Parathyroid adenoma (tissue), 2 donors: ENCODE results near the gene TUBGCP3.

ENCODE experiments used
- H2AFZ ChIP-seq: fragments of 300-600 bp; sonication (generic); one replicate; pipeline ENCODE4 v1.7.0; 2017; ENCODE audit warnings: antibody characterized with exemption, mild to moderate bottlenecking
- H3K27ac ChIP-seq: fragments of 300-600 bp; sonication (generic); one replicate; pipeline ENCODE4 v1.7.0; 2017
- H3K27me3 ChIP-seq: fragments of 300-600 bp; sonication (generic); one replicate; pipeline ENCODE4 v1.7.0; 2017; ENCODE audit warnings: low read length; ENCODE audit not compliant: control insufficient read depth, insufficient read depth
- H3K36me3 ChIP-seq: fragments of 300-600 bp; sonication (generic); one replicate; pipeline ENCODE4 v1.7.0; 2017; ENCODE audit warnings: low read length; ENCODE audit not compliant: control insufficient read depth, insufficient read depth
- H3K4me1 ChIP-seq: fragments of 300-600 bp; sonication (generic); one replicate; pipeline ENCODE4 v1.7.0; 2017; ENCODE audit warnings: control low read depth
- H3K4me2 ChIP-seq: fragments of 300-600 bp; sonication (generic); one replicate; pipeline ENCODE4 v1.7.0; 2017; ENCODE audit warnings: low read length
- H3K4me3 ChIP-seq: fragments of 300-600 bp; sonication (generic); one replicate; pipeline ENCODE4 v1.7.0; 2017; ENCODE audit warnings: low read depth, low read length
- H3K79me2 ChIP-seq: fragments of 300-600 bp; sonication (generic); one replicate; pipeline ENCODE4 v1.7.0; 2017; ENCODE audit warnings: control low read depth
- H3K9ac ChIP-seq: fragments of 300-600 bp; sonication (generic); one replicate; pipeline ENCODE4 v1.7.0; 2017; ENCODE audit warnings: mild to moderate bottlenecking
- H3K9me3 ChIP-seq: fragments of 300-600 bp; sonication (generic); one replicate; pipeline ENCODE4 v1.7.0; 2017; ENCODE audit warnings: low read length; ENCODE audit not compliant: control insufficient read depth
- TF ChIP-seq, protein P1 (sequence below): fragments of 300-600 bp; sonication (generic); IDR thresholded peaks from one replicate; pipeline ENCODE4 v1.7.0; 2017; ENCODE audit warnings: antibody characterized with exemption, mild to moderate bottlenecking
- donor health status: primary hyperparathyroidism.

TUBGCP3 gene

DNA sequence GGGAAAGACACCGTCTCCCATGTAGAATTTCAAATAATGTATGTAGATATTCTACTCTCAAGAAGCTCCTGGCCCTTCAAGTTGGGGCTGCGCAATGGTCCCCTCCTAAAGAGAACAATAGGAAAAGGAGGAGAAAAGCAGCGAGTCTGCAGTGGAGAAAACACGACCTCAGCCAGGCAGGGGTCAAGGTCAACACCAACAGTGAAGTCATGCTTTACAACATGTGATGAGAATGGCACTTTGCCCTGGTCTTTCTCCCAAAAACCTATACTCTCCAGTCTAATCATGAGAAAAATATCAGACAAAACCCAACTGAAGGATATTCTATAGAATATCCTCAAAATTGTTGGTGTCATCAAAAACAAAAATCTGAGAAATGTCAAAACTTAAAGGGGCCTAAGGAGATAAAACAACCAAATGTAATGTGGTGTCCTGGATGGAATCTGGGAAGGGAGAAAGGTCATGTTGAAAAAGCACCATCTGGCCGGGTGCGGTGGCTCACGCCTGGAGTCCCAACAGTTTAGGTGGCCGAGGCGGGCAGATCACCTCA lies 110.8 kb downstream of the TUBGCP3 start:
- no peaks in the 10 kb centered on the region for H3K27me3 ChIP-seq
- no peak overlapping the region for H2AFZ ChIP-seq
- no peak overlapping the region for H3K9ac ChIP-seq
- no peaks in the 10 kb centered on the region for H3K36me3 ChIP-seq
- H3K4me3 ChIP-seq: no peak overlapping the region
- H3K9me3 ChIP-seq: no peaks in the 10 kb centered on the region
- no peaks in the 10 kb centered on the region for H3K79me2 ChIP-seq
- no peaks in the 10 kb centered on the region for H3K4me1 ChIP-seq
- TF ChIP-seq, protein P1, sequence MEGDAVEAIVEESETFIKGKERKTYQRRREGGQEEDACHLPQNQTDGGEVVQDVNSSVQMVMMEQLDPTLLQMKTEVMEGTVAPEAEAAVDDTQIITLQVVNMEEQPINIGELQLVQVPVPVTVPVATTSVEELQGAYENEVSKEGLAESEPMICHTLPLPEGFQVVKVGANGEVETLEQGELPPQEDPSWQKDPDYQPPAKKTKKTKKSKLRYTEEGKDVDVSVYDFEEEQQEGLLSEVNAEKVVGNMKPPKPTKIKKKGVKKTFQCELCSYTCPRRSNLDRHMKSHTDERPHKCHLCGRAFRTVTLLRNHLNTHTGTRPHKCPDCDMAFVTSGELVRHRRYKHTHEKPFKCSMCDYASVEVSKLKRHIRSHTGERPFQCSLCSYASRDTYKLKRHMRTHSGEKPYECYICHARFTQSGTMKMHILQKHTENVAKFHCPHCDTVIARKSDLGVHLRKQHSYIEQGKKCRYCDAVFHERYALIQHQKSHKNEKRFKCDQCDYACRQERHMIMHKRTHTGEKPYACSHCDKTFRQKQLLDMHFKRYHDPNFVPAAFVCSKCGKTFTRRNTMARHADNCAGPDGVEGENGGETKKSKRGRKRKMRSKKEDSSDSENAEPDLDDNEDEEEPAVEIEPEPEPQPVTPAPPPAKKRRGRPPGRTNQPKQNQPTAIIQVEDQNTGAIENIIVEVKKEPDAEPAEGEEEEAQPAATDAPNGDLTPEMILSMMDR: no peak
- no peak overlapping the region for H3K27ac ChIP-seq
- no peak overlapping the region for H3K4me2 ChIP-seq

DNA sequence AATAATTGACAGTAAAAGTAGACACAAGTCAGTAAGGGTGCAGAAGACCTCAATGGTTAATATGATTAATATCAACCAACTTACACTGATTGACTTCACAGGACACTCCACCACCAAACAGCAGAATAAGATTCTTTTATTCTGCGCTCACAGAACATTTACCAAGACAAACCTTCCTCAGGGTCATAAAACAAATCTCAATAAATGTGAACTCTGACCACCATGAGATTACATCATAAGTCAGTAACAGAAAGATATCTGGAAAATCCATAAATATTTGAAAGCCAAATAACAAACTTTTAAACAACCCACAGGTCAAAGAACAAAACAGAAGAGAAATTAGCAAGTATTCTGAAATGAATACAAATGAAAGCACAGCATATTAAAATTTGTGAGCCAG lies 112.1 kb downstream of the TUBGCP3 start:
- no peak overlapping the region for H2AFZ ChIP-seq
- H3K4me3 ChIP-seq: no peak overlapping the region
- no peak overlapping the region for H3K4me2 ChIP-seq
- no peaks in the 10 kb centered on the region for H3K4me1 ChIP-seq
- no peaks in the 10 kb centered on the region for H3K27me3 ChIP-seq
- no peak overlapping the region for H3K27ac ChIP-seq
- H3K79me2 ChIP-seq: no peaks in the 10 kb centered on the region
- no peaks in the 10 kb centered on the region for H3K9me3 ChIP-seq
- H3K36me3 ChIP-seq: no peaks in the 10 kb centered on the region
- H3K9ac ChIP-seq: no peak overlapping the region
- TF ChIP-seq, protein P1: no peak

DNA sequence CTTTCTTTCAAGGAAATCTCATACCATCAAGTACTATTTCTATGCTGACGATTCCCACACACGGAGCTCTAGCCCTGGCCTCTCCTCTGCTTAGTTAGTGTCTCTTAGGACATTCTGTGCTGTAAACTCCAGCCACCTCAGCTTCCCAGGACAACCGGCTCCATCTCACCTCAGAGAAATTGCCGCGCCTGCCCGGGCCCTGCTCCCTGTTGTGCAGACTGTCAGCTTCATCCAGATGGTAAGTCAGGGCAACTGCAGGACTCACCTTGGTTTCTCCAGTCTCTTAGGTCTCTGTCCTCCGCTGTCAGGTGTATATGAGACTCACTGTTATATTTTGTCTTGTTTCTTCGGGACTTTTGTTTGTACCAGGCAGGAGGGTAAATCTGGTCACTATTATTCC lies 113.1 kb downstream of the TUBGCP3 start:
- H3K79me2 ChIP-seq: no peaks in the 10 kb centered on the region
- H3K4me2 ChIP-seq: no peak overlapping the region
- TF ChIP-seq, protein P1: no peak
- no peak overlapping the region for H2AFZ ChIP-seq
- no peaks in the 10 kb centered on the region for H3K4me1 ChIP-seq
- no peaks in the 10 kb centered on the region for H3K36me3 ChIP-seq
- H3K4me3 ChIP-seq: no peak overlapping the region
- no peaks in the 10 kb centered on the region for H3K9me3 ChIP-seq
- H3K27ac ChIP-seq: no peak overlapping the region
- no peak overlapping the region for H3K9ac ChIP-seq
- no peaks in the 10 kb centered on the region for H3K27me3 ChIP-seq

DNA sequence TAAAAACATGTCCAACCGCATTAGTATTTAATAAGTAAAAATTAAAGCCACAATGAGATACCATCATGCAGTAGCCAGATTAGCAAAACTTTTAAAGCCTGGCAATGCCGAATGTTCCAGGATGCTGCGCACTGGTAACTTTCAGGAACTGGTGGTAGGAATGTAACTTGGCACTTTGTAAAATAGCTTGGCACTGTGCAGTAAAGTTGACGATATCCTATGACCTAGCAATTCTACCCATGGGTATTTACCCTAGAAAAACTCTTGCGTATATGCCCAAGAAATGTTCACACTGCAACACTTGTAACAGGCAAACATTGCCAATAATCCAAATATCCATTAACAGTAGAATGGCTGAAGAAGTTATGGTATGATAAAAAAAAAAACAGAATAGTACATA lies 114.1 kb downstream of the TUBGCP3 start:
- H3K4me3 ChIP-seq: no peak overlapping the region
- H3K4me2 ChIP-seq: no peak overlapping the region
- H2AFZ ChIP-seq: no peak overlapping the region
- H3K27ac ChIP-seq: no peak overlapping the region
- H3K36me3 ChIP-seq: no peaks in the 10 kb centered on the region
- no peaks in the 10 kb centered on the region for H3K79me2 ChIP-seq
- H3K9me3 ChIP-seq: no peaks in the 10 kb centered on the region
- TF ChIP-seq, protein P1: no peak
- H3K4me1 ChIP-seq: no peaks in the 10 kb centered on the region
- no peak overlapping the region for H3K9ac ChIP-seq
- no peaks in the 10 kb centered on the region for H3K27me3 ChIP-seq

DNA sequence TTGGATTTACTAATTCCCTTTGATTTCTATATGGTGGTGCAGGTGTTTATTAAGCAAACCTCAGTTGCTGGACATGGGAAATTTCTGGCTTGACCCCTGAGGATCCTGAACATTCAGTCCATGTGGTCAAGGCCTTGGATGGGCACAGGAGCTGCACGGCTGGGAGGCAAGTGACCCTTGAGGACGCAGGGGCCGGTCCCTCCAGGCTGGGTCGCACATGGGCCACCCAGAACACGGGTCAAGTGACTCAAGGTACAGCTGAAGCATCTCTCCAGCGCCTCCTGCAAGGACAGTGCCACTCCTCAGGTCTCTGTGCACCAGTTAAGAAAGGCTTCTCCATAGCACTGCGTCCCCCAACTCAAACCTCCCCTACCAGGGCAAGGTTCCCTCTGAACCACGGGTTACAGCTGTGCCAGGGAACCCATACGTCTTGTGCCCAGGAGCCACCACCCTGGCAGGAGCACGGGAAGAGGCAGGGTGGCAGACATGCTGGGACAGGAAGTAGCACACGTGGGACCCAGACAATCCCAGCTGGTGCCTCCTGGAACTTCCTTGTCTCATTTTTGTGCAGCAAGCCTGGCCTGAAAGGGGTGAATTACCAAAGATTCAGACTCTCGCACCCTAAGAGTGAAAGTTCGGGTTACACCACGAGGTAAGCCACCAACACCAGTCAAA lies 118.7 kb downstream of the TUBGCP3 start:
- Histone ChIP-seq H3K27me3 (no peaks in the 10 kb centered on the region), H3K27ac (no peak overlapping the region)
- TF ChIP-seq, protein P1: no peak

More for the DNA sequence above, 118.7 kb downstream of the TUBGCP3 start:
- H3K9me3 ChIP-seq: no peaks in the 10 kb centered on the region
- H3K4me3 ChIP-seq: no peak overlapping the region
- H3K9ac ChIP-seq: no peak overlapping the region
- H3K36me3 ChIP-seq: no peaks in the 10 kb centered on the region
- H3K79me2 ChIP-seq: no peaks in the 10 kb centered on the region
- no peak overlapping the region for H2AFZ ChIP-seq
- no peak overlapping the region for H3K4me2 ChIP-seq
- no peaks in the 10 kb centered on the region for H3K4me1 ChIP-seq
